Stimulated activated CD4-positive, alpha-beta T cell treated with anti-CD3 and anti-CD28 coated beads, Interleukin-4, amount 100 ng/mL, for 24 hours (primary cell): Measurements from ENCODE around the gene PCDH11X.
"Not testable (repeated sequence)": the region's sequence is repeated elsewhere in the genome, so short reads cannot be mapped to it uniquely, and the experiment has no call there.

Experiments
- DNase-seq: peaks from one replicate; pipeline ENCODE4 v3.0.0-alpha.2; 2020

The PCDH11X gene, protein sequence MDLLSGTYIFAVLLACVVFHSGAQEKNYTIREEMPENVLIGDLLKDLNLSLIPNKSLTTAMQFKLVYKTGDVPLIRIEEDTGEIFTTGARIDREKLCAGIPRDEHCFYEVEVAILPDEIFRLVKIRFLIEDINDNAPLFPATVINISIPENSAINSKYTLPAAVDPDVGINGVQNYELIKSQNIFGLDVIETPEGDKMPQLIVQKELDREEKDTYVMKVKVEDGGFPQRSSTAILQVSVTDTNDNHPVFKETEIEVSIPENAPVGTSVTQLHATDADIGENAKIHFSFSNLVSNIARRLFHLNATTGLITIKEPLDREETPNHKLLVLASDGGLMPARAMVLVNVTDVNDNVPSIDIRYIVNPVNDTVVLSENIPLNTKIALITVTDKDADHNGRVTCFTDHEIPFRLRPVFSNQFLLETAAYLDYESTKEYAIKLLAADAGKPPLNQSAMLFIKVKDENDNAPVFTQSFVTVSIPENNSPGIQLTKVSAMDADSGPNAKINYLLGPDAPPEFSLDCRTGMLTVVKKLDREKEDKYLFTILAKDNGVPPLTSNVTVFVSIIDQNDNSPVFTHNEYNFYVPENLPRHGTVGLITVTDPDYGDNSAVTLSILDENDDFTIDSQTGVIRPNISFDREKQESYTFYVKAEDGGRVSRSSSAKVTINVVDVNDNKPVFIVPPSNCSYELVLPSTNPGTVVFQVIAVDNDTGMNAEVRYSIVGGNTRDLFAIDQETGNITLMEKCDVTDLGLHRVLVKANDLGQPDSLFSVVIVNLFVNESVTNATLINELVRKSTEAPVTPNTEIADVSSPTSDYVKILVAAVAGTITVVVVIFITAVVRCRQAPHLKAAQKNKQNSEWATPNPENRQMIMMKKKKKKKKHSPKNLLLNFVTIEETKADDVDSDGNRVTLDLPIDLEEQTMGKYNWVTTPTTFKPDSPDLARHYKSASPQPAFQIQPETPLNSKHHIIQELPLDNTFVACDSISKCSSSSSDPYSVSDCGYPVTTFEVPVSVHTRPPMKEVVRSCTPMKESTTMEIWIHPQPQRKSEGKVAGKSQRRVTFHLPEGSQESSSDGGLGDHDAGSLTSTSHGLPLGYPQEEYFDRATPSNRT (N-terminal part only)

GRCh38 chrX:91779135-91779534 lies at the start of gene PCDH11X:
TSS of gene PCDH11X (plus strand) at chrX:91779375. CDS start at chrX:91835505, 56,130 bp downstream.
- not testable (repeated sequence) for DNase-seq

- not testable (repeated sequence) for DNase-seq
Measured at GRCh38 chrX:91747446-91747845, 31.7 kb upstream of the PCDH11X start.

DNA sequence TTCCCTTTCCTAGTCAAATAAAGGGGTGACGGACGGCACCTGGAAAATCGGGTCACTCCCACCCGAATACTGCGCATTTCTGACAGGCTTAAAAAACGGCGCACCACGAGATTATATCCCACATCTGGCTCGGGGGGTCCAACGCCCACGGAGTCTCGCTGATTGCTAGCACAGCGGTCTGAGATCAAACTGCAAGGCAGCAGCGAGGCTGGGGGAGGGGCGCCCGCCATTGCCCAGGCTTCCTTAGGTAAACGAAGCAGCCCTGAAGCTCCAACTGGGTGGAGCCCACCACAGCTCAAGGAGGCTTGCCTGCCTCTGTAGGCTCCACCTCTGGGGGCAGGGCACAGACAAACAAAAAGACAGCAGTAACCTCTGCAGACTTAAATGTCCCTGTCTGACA lies 26.2 kb upstream of the PCDH11X start:
- DNase-seq: not testable (repeated sequence)

GRCh38 chrX:91770619-91771488 lies 8.3 kb upstream of the PCDH11X start:
- DNase-seq: not testable (repeated sequence)

- DNase-seq: not testable (repeated sequence)
Measured at GRCh38 chrX:91773943-91774342, 5.2 kb upstream of the PCDH11X start.

DNA sequence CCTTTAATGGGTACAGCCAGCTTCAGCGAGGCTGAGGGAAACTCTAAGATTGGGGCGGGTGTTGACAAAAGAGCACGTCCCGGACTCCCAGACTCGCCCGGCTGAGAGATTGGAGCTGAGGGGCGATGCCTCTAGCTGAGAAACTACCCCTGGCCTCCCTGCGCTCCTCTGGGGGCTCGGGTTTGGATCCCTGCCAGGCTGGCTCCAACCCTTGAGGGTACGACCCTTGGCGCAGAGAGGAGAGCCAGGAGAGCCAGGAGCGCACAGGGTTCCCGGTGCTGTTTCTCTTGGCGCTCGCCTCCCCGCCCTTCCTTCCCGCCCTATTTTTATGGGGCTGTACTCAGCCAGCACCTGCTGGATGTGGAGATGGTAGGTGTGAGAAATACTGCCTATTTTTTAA lies 833 bp downstream of the PCDH11X start:
- not testable (repeated sequence) for DNase-seq

DNA sequence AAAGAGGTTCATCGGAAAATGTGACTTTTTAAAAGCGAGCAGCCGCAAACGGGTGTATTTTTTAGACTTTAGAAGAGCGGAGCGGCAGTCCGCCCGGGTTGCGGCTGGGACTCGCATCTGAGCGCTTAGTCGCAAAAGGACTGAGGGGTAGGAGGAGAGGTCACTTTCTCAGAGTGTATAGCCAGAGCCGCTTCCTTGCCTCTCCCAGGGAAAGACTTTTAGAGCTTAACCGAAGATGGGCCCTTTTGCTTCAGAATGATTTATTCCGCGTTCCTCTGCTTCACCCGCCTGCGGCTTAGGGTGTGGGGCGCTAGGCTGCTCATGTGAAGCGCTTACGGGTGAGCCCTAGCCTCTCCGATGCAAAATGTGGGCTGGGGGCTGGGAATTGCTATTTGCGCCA lies 1.5 kb downstream of the PCDH11X start:
- DNase-seq: not testable (repeated sequence)

DNA sequence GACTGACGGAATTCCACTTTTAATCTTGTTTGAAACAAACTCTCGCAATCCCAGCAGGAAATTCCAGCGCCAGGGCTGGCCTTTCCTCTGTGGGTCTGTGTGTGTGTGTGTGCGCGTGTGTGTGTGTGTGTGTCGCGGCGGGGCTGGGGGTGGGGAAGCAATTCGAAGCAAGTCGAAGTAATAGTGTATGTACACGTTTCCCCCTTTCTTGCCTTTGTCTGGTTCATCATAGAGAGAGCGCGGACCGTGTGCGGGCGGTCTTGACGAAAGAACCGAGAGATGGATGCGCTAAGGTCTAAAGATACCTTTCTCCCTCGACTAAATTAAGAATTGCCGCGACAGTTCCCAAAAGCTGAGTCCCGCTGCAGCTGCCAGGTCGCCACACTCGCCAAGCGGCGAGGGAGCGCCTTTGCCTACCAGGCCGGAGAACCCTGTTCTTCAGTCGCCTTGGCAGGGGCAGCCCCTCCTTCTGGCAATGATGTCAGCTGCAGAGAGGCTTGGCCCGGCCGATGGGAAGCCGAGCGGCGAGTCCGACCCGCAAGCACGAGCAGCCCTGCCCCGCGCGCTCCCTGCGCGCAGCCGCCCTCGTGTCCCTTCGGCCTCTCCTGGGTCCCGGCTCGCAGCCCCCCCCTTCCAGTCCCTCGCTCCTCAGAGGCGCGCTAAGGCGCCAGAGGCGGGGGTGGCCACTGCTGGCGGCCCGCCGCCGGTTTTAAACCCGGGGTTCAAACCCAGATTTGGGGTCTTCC lies 2.6 kb downstream of the PCDH11X start:
- not testable (repeated sequence) for DNase-seq

GRCh38 chrX:91782825-91783224 lies 3.6 kb downstream of the PCDH11X start:
- DNase-seq: not testable (repeated sequence)

DNA sequence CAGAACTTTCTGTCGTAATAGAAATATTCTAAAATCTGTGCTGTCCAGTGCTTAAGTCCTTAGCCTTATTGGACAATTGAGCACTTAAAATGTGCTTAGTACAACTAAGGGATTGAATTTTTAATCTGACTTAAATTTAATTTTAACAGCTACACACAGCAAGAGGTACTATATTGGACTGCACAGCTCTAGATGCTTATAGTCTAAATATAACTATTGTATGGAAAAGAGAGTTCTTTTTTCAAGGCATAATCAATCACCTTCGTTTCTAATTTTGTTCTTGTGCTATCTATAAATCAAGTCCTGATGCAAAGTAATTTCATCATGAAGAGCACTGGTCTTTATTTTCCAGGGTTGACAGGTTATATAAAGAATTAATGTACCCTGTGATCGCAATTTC lies 38.4 kb downstream of the PCDH11X start:
- not testable (repeated sequence) for DNase-seq

DNA sequence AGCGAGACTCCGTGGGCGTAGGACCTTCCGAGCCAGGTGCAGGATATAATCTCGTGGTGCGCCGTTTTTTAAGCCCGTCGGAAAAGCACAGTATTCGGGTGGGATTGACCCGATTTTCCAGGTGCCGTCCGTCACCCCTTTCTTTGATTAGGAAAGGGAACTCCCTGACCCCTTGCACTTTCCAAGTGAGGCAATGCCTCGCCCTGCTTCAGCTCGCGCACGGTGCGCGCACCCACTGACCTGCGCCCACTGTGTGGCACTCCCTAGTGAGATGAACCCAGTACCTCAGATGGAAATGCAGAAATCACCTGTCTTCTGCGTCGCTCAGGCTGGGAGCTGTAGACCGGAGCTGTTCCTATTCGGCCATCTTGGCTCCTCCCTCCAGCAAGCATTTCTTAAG lies 46.1 kb downstream of the PCDH11X start:
- DNase-seq: not testable (repeated sequence)
